A549 (cell line): ENCODE results near the gene ATG13. TPM values are rescaled to one million over a fixed set of nuclear protein-coding genes. Genes with fewer than 3 reads are reported as not detected.

Experiments used
- ATAC-seq, 2 experiments: fragments of 200-7000 bp in 1 of 2; fragments of >200 bp in 1 of 2; cut with Nextera tagmentation in 1 of 2; cut with Tn5 transposase in 1 of 2; 3 replicates each; pipeline versions ENCODE4 v1.8.0 to v1.9.1; 2018 to 2020; ENCODE audit warnings: mild to moderate bottlenecking in 1 of 2, moderate library complexity in 1 of 2
- CTCF ChIA-PET: fragments of 300-600 bp; sonication (Branson Sonifier 250); formaldehyde crosslinking; extraction: SDS; loops from one replicate; lab custom pipeline; 2021; ENCODE audit warnings: antibody characterized with exemption, inconsistent platforms; lab: Yijun Ruan, JAX
- POLR2A ChIA-PET: fragments of 350-600 bp; formaldehyde crosslinking; extraction: SDS; loops from one replicate; lab custom pipeline; 2021; ENCODE audit warnings: antibody characterized with exemption, inconsistent platforms; lab: Yijun Ruan, JAX
- DNase-seq, 2 experiments: peaks; one replicate each; pipeline versions ENCODE4 v3.0.0 to v3.0.0-alpha.2; 2011 to 2016; ENCODE audit warnings: low read depth in 1 of 2, low spot score in 1 of 2
- FAIRE-seq: peaks from 2 replicates; lab custom pipeline; 2011; peaks lifted over from hg19 to GRCh38; lab: Jason Lieb, UNC
- H3K27ac ChIP-seq, 2 experiments: fragments of >200 bp; sonication (Bioruptor Twin); formaldehyde crosslinking; 3 replicates each; pipeline ENCODE4 v1.5.1; 2016 to 2017
- H3K4me1 ChIP-seq: fragments of >200 bp; sonication (Bioruptor Twin); formaldehyde crosslinking; 3 replicates; pipeline ENCODE4 v1.6.1; 2016
- H3K4me2 ChIP-seq: fragments of >200 bp; sonication (Bioruptor Twin); formaldehyde crosslinking; 3 replicates; pipeline ENCODE4 v1.6.1; 2016
- H3K4me3 ChIP-seq: fragments of >200 bp; sonication (Bioruptor Twin); formaldehyde crosslinking; 3 replicates; pipeline ENCODE4 v1.5.1; 2016
- H3K9me3 ChIP-seq: fragments of >200 bp; sonication (Bioruptor Twin); formaldehyde crosslinking; 3 replicates; pipeline ENCODE4 v1.6.1; 2016
- CHD2 ChIP-seq: fragments of 150-350 bp; IDR thresholded peaks from 2 replicates; pipeline ENCODE4 v1.6.1; 2014; ENCODE audit warnings: low read length; ENCODE audit not compliant: partially characterized antibody
- CTCF ChIP-seq: fragments of >200 bp; sonication (Bioruptor Twin); formaldehyde crosslinking; IDR thresholded peaks from 3 replicates; pipeline ENCODE4 v1.5.1; 2016
- E2F6 ChIP-seq: IDR thresholded peaks from 2 replicates; pipeline ENCODE4 v1.6.1; 2012; ENCODE audit warnings: low read depth, borderline replicate concordance
- EHF ChIP-seq: fragments of 250-450 bp; sonication (Bioruptor Pico); IDR thresholded peaks from 2 replicates; pipeline ENCODE4 v1.5.0; 2020; ENCODE audit warnings: mild to moderate bottlenecking
- FOXS1 ChIP-seq: fragments of 250-450 bp; sonication (Bioruptor Pico); IDR thresholded peaks from 2 replicates; pipeline ENCODE4 v1.5.0; 2020; ENCODE audit warnings: mild to moderate bottlenecking, moderate library complexity
- HEYL ChIP-seq: fragments of 250-450 bp; sonication (Bioruptor Pico); IDR thresholded peaks from 2 replicates; pipeline ENCODE4 v1.8.0; 2021; ENCODE audit warnings: mild to moderate bottlenecking, moderate library complexity
- HOXA7 ChIP-seq: fragments of 250-450 bp; sonication (Bioruptor Pico); IDR thresholded peaks from 2 replicates; pipeline ENCODE4 v1.5.0; 2020; ENCODE audit warnings: mild to moderate bottlenecking, moderate library complexity
- JUNB ChIP-seq: fragments of >200 bp; sonication (Bioruptor Twin); formaldehyde crosslinking; IDR thresholded peaks from 2 replicates; pipeline ENCODE4 v1.6.1; 2016
- KDM5A ChIP-seq: fragments of 200-600 bp; sonication (generic); IDR thresholded peaks from 2 replicates; pipeline ENCODE4 v1.6.1; 2016; ENCODE audit warnings: antibody characterized with exemption, mild to moderate bottlenecking
- MYC ChIP-seq: IDR thresholded peaks from 2 replicates; pipeline ENCODE4 v1.6.1; 2012; ENCODE audit warnings: mild to moderate bottlenecking, inconsistent platforms, low read length, improper control_type of control experiment, borderline replicate concordance
- NFE2L2 ChIP-seq: fragments of 150-350 bp; conservative IDR thresholded peaks from 2 replicates; pipeline ENCODE4 v1.6.1; 2014; ENCODE audit warnings: low read length
- NPAS2 ChIP-seq: fragments of 250-450 bp; sonication (Bioruptor Pico); IDR thresholded peaks from 2 replicates; pipeline ENCODE4 v1.8.0; 2022; ENCODE audit warnings: mild to moderate bottlenecking, moderate library complexity, borderline replicate concordance
- PBX3 ChIP-seq: IDR thresholded peaks from 2 replicates; pipeline ENCODE4 v1.6.1; 2012
- PHF8 ChIP-seq: fragments of 200-600 bp; sonication (generic); IDR thresholded peaks from 2 replicates; pipeline ENCODE4 v1.6.1; 2016; ENCODE audit warnings: low read depth, mild to moderate bottlenecking, antibody characterized with exemption, moderate library complexity, borderline replicate concordance
- RNF2 ChIP-seq: fragments of 200-600 bp; sonication (generic); IDR thresholded peaks from 2 replicates; pipeline ENCODE4 v1.6.1; 2016; ENCODE audit warnings: low read depth, mild to moderate bottlenecking, antibody characterized with exemption, moderate library complexity, borderline replicate concordance
- ZFP36 ChIP-seq: fragments of 450-650 bp; IDR thresholded peaks from 2 replicates; pipeline ENCODE4 v1.6.1; 2014; ENCODE audit warnings: borderline replicate concordance; ENCODE audit not compliant: partially characterized antibody
- ZNF302 ChIP-seq: fragments of 250-450 bp; sonication (Bioruptor Pico); IDR thresholded peaks from 2 replicates; pipeline ENCODE4 v1.9.0; 2021; ENCODE audit warnings: inconsistent platforms, mild to moderate bottlenecking, moderate library complexity
- ZSCAN20 ChIP-seq: fragments of 250-450 bp; sonication (Bioruptor Pico); IDR thresholded peaks from 2 replicates; pipeline ENCODE4 v1.8.0; 2022; ENCODE audit warnings: mild to moderate bottlenecking, moderate library complexity
- WGBS: methylation state at CpG from one replicate; pipeline ENCODE4 v1.1.6; 2017; ENCODE audit errors: missing lambda C conversion rate; 5-methylcytosine and 5-hydroxymethylcytosine counted together
- polyA plus RNA-seq, 4 experiments: library from polyadenylated mRNA; depleted of rRNA in 3 of 4; stranded (reverse); fragments of >200 nt; fragmentation: RNase III in 1 of 4; extraction: RNeasy Plus Mini Kit Qiagen cat#74134 plus additional on column Dnase treatment in 1 of 4; gene quantifications; 2 replicates in 3 of 4; 3 replicates in 1 of 4; pipeline ENCODE4 v1.2.3, GENCODE V29; 2011 to 2017
- TF ChIP-seq, protein P1 (sequence below): fragments of 450-650 bp; IDR thresholded peaks from 2 replicates; pipeline ENCODE4 v1.6.1; 2014; ENCODE audit warnings: antibody characterized with exemption
- TF ChIP-seq, protein P2 (sequence below): IDR thresholded peaks from 2 replicates; pipeline ENCODE4 v1.6.1; 2012

Gene ATG13
- polyA plus RNA-seq, 2 of the 4 experiments (the other 2 are of a cell fraction), result 39.5 to 58.6 TPM

- POLR2A ChIA-PET, result interaction anchor here (0.6 kb wide), 1 partner anchor 552 kb away, joined by 3 read pairs; the partner anchor contains the start of gene DDB2
- Histone ChIP-seq H3K27ac (no peak overlapping the region), H3K4me2 (no peak overlapping the region), H3K4me1 (0 out of 3 replicates have a peak, but pooled peaks cover 3% of the 10 kb centered on the region), H3K9me3 (no peaks in the 10 kb centered on the region), H3K4me3 (no peak overlapping the region)
- no peak for TF ChIP-seq CTCF
- TF ChIP-seq JUNB, result no peak
- no peak for TF ChIP-seq MYC
- TF ChIP-seq EHF (CRISPR knock-in tag), result no peak
- no peak for TF ChIP-seq NFE2L2
- TF ChIP-seq, protein P1, sequence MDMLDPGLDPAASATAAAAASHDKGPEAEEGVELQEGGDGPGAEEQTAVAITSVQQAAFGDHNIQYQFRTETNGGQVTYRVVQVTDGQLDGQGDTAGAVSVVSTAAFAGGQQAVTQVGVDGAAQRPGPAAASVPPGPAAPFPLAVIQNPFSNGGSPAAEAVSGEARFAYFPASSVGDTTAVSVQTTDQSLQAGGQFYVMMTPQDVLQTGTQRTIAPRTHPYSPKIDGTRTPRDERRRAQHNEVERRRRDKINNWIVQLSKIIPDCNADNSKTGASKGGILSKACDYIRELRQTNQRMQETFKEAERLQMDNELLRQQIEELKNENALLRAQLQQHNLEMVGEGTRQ, result no peak
- no peak for TF ChIP-seq CHD2
- TF ChIP-seq PBX3, result no peak
- no peak for TF ChIP-seq NPAS2 (CRISPR knock-in tag)
- ATAC-seq (no peak), FAIRE-seq (no peak), DNase-seq (no peak)
- CTCF ChIA-PET, result interaction anchor here (1.0 to 1.4 kb wide), 3 partner anchors 147 to 315 kb away, joined by 3 to 4 read pairs (median 3); partner anchors contain the start of gene DGKZ
Observed at GRCh38 chr11:46662366-46662765, 45.0 kb downstream of the ATG13 start.

DNA sequence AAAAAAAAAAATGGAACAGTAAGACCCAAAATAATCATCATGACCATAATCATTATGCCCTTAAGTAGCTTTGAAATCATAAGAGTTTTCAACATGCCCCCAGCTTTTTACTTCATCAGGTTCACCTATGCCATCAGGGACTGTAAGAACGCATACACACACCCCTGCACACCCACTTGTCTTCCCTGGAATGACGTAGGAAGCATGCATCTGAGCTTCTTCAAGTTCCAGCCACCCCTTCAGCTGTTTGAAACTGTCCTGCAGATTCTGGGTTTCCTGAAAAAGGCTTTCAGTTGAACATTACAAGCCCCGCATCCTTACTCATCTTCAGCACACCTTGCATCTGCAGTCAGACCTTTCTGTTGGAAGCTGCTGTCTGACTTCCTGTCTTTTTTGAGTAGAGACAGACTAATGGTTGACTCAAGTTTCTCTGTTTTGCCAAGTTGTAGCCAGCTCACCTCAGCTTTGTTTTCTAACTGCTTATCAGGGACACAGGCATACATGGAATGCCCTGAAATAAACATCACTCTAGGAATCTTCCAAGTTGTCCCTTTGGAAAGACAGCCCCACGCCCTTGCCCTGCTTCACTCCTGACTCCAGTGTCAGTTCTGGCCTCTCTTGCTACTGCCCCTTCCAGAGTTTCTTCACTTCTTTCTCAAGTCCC, 46.1 kb downstream of the ATG13 start:
- H3K9me3 ChIP-seq, result no peaks in the 10 kb centered on the region
- ChIA-PET CTCF (interaction anchor here (0.6 to 1.2 kb wide), 4 partner anchors 11 to 579 kb away, joined by 3 to 5 read pairs (median 4); partner anchors contain the start of gene DGKZ), POLR2A (no interaction called here)
- no peak for ATAC-seq
- H3K4me2 ChIP-seq, result no peak overlapping the region
- no peak overlapping the region for H3K4me3 ChIP-seq
- no peak for DNase-seq
- no peaks in the 10 kb centered on the region for H3K4me1 ChIP-seq
- FAIRE-seq, result no peak
- no peak overlapping the region for H3K27ac ChIP-seq
- 92% methylated on average over 4 of the region's 4 CpGs for WGBS
- no peak for TF ChIP-seq MYC
- TF ChIP-seq E2F6, result no peak
- TF ChIP-seq KDM5A, result no peak
- TF ChIP-seq, protein P2, sequence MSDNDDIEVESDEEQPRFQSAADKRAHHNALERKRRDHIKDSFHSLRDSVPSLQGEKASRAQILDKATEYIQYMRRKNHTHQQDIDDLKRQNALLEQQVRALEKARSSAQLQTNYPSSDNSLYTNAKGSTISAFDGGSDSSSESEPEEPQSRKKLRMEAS, result no peak
- TF ChIP-seq ZFP36, result no peak
- no peak for TF ChIP-seq ZNF302
- no peak for TF ChIP-seq ZSCAN20 (CRISPR knock-in tag)
- TF ChIP-seq PHF8, result no peak
- no peak for TF ChIP-seq RNF2
- TF ChIP-seq HOXA7 (CRISPR knock-in tag), result no peak
- no peak for TF ChIP-seq FOXS1 (CRISPR knock-in tag)
- no peak for TF ChIP-seq HEYL (CRISPR knock-in tag)
